Measurements from ENCODE around the gene CCDC178. TPM values are rescaled to one million over a fixed set of nuclear protein-coding genes. Genes with fewer than 3 reads are reported as not detected.
"Not testable (repeated sequence)": the region's sequence is repeated elsewhere in the genome, so short reads cannot be mapped to it uniquely, and the experiment has no call there.

Gene CCDC178
- total RNA-seq, 1 donor from 2014 or later: 2.9 TPM

DNA sequence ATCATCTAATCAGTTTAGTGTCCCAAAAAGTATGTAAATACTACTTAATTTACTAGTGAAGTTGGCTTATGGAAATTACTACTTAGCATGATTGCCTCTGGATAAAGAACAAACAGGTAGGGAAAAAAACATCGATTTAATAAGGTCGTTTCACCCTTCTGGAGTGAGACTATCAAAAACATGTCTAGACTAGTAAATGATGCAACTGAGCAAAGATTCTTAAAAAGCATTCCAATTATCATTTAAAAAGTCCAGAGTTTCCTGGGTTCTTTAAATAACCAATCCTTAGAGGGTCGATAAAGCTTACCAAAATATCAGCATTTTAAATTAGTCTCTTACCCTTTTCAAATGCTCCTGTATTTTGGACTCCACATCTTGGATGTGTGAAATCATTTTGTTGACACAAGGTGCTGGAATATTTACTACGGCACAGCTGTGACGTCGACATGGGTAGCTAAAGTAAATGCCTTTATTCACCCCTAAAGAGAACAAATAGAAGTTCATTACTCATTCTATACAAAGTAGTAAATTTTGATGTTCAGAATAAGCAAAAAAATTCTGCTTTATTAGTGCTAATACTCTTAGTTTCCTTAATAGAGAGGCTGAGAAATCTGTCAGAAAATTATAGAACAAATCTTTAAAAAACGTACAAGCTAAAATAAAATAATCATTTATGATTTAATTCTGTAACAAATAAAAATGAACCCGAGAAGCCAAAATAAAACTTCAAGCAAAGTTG lies 70.6 kb downstream of the CCDC178 start:
- FAIRE-seq (no peak), DNase-seq (ENCODE audit: low spot score in 2 of 2) (no peak)

DNA sequence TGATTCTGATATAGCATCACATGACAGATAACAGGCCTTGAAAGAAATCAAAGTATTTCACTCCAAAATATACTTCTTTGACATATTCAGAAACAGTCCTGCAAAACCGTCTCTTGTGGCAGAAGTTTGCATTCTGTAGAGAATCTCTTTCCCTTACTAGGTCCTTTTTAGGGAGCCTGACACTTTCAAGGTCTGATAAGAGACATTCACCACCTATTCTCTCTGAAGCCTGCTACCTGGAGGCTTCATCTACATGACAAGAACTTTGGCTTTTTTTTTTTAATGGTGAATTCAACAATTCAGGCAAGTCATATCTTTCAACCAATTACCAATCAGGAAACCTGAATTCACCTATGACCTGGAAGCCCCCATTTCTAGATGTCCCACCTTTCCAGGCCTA lies 83.8 kb downstream of the CCDC178 start:
- DNase-seq (ENCODE audit: low spot score in 2 of 2): no peak
- FAIRE-seq: no peak

DNA sequence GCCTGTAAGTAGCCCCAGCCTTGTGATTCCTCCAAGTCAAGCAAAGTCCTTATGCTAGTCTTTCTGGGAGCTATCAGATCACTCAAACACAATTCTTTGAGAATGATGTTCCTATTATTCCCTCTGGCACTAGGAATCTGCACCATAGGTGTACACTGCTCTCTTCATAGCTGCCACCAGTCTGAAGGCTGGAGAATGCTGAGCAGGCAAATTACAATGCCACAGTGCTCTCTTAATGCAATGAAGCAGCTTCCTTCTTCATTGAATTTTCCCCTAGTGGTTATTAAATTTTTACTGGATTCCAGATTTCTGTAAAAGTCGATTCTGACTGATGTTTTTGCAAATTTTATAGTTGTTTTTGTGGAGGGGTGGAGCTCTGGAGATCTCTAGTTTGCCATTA lies 84.8 kb downstream of the CCDC178 start:
- DNase-seq (ENCODE audit: low spot score in 2 of 2) (no peak), FAIRE-seq (no peak)

DNA sequence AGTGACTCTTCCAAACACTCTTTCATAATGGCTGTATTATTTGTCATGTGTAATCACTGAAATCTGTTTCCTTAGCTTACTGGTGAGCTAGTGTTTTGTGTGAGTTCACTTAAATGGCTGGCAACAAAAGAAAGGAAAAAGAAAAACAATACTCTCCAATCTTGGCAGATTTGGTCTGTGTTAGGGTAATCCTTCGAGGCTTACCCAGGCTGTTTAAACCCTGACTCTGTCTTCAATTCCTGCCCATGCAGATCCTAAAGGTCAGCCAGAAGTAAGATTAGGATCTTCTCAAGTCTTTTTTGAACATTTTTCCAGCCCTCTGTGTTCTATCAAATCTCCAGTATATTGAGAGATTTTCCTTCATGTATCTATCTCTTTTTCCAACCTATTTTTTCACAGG lies 85.3 kb downstream of the CCDC178 start:
- DNase-seq (ENCODE audit: low spot score in 2 of 2): no peak
- FAIRE-seq: no peak

DNA sequence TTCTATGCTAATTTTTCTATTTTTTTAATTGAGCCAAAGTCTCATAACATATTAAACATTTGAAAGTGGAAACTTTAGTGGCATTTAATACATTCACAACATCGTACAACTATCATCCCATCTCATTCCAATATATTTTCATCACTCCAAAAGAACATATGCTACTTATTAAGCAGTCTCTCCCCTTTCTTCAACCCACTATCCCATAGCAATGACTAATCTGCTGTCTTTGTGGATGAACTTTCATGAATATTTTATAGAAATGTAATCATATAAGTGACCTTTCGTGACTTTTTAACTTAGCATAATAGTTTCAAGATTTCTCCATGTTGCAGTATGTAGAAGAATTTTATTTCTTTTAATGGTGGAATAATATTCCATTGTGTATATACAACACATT lies 90.3 kb downstream of the CCDC178 start:
- FAIRE-seq: no peak
- DNase-seq (ENCODE audit: low spot score in 2 of 2): no peak

DNA sequence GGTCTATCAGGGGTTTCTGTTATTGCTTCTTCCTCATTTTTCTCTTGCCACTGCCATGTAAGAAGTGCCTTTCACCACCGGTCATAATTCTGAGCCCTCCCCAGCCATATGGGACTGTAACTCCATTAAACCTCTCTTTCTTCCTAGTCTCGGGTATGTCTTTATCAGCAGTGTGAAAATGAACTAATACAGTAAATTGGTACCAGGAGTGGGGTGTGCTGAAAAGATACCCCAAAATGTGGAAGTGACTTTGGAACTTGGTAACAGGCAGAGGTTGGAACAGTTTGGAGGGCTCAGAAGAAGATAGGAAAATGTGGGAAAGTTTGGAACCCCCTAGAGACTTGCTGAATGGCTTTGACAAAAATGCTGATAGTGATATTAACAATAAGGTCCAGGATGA lies 100.8 kb downstream of the CCDC178 start:
- FAIRE-seq; DNase-seq (ENCODE audit: low spot score in 2 of 2): not testable (repeated sequence)

DNA sequence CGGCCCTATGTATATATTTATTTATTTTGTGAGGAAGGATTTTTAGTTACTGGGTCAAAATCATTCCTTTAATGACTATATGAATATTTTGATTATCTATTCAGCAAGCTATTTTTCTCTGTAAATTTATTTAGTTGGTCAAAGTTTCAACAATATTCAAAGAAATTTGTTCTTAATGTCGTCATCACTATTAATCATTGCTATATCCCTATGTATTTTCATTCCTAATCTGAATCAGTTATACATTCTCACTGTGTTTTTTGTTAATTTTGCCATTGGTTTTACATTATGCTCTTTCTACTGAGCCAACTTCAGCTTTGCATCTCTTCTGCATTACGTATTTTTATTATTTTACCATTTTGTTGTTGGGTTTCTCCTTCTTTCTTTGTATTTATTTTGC lies 105.7 kb downstream of the CCDC178 start:
- FAIRE-seq (no peak), DNase-seq (ENCODE audit: low spot score in 2 of 2) (no peak)

DNA sequence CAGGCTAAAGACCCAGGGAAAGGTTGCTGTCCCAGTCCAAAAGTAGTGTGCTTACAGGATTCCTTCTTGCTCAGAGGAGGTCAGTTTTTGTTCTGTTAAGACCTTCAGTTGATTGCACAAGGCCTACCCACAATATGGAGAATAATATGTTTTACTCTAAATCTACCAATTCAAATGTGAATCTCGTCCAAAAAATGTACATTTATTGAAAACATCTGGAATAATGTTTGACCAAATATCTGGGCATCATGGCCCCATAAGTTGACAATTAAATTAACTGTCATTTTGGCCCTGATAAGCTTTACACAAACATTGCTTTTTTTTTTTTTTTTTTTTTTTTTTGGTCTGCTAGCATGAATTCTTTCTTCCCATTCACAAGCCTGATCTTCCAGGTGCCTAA lies 109.8 kb downstream of the CCDC178 start:
- FAIRE-seq (no peak), DNase-seq (ENCODE audit: low spot score in 2 of 2) (no peak)

DNA sequence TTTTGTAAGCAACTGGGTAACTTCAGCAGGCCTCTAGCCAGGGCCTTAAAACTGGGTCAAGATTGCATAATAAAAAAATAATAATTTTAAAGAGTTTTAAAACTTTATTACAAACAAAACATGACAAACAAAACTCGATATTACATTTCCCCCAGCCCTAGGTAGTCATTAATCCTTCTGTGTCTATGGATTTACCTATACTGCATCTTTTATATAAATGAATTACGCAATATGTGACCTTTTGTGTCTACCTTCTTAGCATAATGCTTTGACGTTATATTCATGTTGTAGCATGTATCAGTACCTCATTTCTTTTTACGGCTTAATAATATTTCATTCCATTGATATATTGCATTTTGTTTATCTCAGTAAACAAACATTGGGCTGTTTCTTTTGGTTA lies 113.5 kb downstream of the CCDC178 start:
- no peak for DNase-seq (ENCODE audit: low spot score in 2 of 2)
- FAIRE-seq: no peak

DNA sequence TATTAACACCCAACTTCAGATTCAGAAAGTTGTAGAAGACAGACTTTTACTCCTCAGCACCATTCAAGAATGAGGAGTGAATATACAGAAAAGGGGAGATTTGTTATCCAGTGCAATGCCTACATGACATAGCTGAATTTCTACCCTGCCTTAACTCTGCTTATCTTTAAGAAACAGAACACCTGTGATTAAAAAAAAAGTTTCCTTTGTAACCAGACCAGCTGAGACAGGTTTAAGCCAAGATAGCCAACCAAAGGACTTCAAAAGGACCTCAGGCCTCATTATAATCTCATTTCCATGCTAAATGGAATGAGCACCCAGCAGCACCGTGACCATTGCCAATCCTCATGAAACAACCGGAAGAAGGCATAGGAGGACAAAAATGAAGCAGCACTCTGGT lies 122.9 kb downstream of the CCDC178 start:
- DNase-seq (ENCODE audit: low spot score in 2 of 2): no peak
- FAIRE-seq: no peak

DNA sequence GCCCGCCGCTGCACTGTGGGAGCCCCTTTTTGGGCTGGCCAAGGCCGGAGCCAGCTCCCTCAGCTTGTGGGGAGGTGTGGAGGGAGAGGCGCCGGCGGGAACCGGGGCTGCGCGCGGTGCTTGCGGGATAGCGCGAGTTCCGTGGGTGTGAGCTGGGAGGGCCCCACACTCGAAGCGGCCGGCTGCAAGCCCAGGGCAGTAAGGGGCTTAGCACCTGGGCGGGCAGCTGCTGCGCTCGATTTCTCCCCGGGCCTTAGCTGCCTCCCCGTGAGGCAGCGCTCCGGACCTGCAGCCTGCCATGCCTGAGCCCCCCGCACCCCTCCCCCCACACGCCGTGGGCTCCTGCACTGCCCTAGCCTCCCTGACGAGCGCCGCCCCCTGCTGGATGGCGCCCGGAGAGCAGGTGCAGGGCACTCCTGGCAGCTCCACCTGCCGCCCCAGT lies 124.4 kb downstream of the CCDC178 start:
- DNase-seq (ENCODE audit: low spot score in 2 of 2): no peak
- FAIRE-seq: no peak

DNA sequence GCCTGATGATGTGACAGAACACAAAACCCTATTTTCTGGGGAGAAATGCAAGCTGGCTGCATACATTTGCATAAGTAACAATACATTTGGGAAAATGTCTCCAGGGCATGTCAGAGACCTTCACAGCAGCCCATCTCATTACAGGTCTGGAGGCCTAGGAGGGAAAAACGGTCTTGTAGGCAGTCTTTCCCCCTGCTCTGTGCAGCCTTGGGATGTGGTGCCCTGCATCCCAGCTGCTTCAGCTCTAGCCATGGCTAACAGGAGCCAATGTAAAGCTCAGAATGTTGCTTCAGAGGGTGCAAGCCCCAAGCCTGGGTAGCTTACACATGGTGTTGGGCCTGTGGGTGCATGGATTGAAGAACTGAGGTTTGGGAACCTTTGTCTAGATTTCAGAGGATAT lies 133.0 kb downstream of the CCDC178 start:
- no peak for FAIRE-seq

DNA sequence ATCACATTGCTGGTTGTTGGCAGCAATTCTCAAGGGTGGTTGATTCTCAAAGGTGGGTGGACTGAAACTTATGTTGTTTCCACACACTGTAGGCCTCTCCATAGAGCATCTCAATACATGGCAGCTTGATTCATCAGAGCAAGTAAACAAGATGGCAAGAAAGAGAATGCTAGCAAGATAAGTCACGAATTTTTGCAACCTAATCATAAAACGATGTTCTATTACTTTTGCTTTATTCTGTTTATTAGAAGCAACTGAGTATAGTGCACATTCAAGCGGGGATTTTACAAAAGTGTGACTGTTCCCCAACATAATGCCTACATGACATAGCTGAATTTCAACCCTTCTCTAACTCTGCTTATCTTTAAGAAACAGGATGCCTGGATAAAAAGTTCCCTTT lies 136.2 kb downstream of the CCDC178 start:
- no peak for FAIRE-seq
- no peak for DNase-seq (ENCODE audit: low spot score in 2 of 2)

More for the DNA sequence above, 133.0 kb downstream of the CCDC178 start:
- DNase-seq (ENCODE audit: low spot score in 2 of 2): no peak

DNA sequence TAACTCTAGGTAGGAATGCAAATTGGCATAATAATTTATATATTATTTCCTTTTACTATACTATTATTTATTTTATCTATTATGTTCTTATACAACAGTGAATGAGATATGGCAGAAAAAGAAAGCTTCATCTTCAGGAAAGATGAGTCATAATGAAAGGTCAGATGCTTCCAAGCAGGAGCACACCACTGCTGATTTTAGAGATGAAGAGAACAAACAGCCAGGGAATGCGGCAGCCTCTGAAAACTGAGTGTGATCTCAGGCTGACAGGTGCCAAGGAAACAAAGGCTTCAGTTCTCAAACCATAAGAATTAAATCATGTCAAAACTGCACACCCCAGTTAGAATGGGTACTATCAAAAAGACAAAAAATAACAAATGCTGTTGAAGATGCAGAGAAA lies 149.0 kb downstream of the CCDC178 start:
- FAIRE-seq (no peak), DNase-seq (ENCODE audit: low spot score in 2 of 2) (no peak)

DNA sequence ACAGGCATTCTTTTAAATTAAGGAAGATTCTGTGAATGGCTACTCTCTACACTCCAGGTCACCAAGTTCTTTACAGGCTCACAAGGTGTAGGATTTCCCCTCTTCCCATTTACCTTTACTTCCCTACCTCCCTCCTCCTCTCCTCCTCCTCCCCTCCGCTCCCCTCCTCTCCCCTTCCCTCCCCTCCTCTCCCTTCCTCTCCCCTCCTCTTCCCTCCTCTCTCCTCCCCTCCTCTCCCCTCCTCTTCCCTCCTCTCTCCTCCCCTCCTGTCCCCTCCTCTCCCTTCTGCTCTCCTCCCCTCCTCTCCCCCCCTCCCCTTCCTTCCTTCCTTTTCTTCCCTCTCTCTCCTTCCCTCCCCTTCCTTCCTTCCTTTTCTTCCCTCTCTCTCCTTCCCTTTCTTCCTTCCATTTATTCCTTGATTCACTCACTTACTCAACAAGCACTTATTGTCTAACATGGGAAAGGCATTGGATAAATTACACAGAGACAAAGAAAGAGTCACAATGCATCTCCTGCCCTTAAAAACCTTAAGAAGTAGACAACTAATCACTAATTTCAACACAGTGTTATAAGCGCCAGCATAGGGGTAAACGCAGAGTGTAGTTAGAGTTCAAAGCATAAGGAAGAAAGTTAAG lies 152.3 kb downstream of the CCDC178 start:
- no peak for DNase-seq (ENCODE audit: low spot score in 2 of 2)
- no peak for FAIRE-seq

DNA sequence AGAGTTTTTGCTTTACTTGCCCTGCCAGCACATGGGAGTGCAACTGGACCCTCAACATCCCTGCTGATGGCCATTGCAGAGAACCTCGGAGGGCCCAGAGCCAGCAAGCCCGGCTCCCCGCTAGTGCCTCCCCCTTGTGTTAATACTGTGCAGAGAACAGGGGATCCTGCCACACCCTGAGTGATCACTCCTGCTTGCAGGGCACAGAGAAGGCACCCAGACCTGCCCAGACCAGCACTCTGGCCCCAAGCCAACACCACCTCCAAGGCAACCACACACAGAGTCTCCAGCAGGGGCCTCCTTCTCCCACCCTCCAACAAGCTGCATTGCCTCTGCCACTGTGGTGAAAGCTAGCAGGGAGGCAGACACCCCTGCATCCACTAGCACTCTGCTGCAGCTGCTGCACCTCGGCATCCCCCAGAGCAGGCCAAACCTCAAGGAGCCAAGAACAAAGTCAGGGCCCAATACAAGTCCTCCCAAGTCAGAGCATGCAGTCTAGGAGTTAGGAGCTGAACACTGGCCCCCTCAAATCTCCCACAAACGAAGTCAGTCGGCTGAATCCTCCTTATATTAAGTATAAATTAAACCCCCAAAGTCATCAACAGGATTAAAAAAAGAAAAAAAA lies 157.7 kb downstream of the CCDC178 start:
- DNase-seq (ENCODE audit: low spot score in 2 of 2) (no peak), FAIRE-seq (no peak)

DNA sequence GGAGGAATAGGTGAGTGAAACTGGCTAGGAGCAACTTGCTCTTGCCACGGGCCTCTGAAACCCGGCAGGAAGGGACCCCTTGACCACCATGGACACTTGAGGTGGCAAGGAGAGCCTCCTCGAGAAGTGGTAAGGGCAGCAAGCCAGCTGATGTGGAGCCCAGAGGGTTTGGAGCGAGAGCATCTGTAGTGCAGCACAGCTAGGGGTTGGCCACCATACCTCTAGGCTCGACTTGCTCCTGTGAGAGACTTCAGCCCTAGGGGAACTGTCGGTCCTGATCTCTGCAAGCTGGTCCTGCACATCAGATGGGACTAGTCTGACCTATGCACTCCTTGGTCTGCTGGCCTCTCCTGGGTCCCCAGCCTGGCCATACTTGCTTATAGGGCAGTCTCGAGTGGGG lies 158.4 kb downstream of the CCDC178 start:
- FAIRE-seq (no peak), DNase-seq (ENCODE audit: low spot score in 2 of 2) (no peak)

DNA sequence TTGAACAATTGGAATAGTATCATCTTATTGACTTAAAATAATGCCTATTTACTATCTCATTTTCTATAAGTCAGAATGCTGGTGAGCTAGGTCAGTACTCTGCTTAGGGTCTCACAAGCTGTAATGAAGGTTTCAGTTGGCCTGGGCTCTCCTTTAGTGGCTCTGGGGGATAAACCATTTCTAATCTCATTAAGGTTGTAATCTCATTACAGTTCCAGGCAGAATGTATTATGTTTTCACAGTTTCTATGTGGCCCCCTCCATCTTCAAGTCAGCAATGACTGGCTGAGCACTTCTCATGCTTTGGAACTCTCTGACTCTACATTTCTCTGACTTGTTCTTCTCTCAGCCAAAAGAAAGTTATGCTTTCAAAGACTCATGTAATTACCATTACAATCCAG lies 163.1 kb downstream of the CCDC178 start:
- no peak for DNase-seq (ENCODE audit: low spot score in 2 of 2)
- no peak for FAIRE-seq

DNA sequence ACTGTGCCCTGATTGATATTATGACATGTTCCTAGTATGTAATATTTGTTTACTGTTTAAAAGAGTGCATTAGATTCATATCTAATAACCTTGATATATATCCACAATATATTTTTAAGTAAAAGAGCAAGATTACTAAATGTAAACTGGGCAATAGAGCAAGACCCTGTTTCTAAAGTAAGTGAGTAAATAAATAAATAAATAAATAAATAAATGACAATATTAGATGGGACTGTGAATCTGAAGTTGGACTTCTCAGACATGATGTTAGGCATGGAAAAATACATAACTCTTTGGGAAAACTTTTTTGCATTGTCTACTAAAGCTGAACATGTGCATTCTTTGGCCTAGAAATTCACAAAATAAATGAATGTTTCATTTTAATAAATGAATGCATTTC lies 164.7 kb downstream of the CCDC178 start:
- FAIRE-seq (peak; percentile 15), DNase-seq (ENCODE audit: low spot score in 2 of 2) (no peak)

DNA sequence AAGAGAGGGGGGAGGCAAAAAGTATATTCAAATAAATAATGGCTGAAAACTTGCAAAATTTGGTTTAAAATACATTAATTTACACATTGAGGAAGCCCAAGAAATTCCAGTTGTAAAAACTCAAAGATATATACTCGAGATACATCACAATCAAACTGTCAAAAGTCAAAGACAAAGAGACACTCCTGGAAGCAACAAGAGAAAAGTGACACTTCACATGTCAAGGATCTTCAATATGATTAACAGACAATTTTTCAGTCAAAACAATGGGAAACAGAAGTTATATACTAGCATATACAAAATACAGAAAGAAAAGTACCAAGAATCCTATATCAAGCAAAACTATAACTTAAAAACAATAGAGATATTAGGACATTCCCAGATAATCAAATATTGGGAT lies 170.2 kb downstream of the CCDC178 start:
- FAIRE-seq (no peak), DNase-seq (ENCODE audit: low spot score in 2 of 2) (no peak)

DNA sequence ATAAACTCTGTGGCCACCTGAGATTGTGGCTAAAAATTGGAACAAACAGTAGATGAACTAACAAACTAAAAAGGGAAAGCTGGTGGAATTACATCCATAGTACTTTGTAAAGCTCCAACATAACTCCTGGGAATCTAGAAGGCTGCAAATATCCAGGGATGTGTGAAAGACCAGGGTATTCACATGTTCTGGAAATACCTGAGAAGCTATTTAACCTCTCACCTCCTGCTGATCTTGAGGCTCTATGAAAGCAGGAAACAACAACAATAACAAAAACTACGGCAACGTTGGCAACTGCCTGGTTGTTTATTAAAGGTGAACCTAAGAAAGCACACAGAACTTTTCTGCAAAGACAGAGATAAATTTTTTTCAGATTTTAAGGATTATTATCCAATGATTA lies 171.3 kb downstream of the CCDC178 start:
- DNase-seq (ENCODE audit: low spot score in 2 of 2): no peak
- no peak for FAIRE-seq

DNA sequence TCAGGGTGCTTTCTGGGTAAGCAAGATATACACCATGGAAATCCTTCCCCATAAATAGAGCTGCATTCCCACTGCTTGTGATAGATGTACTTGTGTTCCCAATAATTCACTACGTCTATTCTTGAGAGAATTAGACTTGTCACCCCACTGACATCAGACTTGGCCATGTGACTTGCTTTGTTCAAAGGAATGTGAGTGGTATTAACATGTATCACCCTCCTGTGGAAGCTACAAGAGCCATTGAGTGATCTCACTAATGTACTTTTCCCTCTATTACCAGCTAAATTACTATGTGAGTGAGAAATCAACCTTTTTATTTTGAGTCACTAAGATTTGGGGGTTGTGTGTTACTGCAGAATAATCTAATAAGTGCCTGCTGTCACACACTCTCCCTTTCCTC lies 176.0 kb downstream of the CCDC178 start:
- FAIRE-seq: no peak
- no peak for DNase-seq (ENCODE audit: low spot score in 2 of 2)
